Mesendoderm (in vitro differentiated cells): Measurements from ENCODE around the gene GSTM2.

Experiments
- DNase-seq: peaks from one replicate; pipeline ENCODE4 v3.0.0; 2013
- H2AK5ac ChIP-seq: 2 replicates; pipeline ENCODE4 v1.6.1; 2013; ENCODE audit warnings: low read length, inconsistent platforms
- H2BK120ac ChIP-seq: 2 replicates; pipeline ENCODE4 v1.6.1; 2013; ENCODE audit warnings: low read depth, mild to moderate bottlenecking, low read length, moderate library complexity, mixed read lengths
- H2BK15ac ChIP-seq: replicated peaks from 2 replicates; pipeline ENCODE4 v1.6.1; 2013; ENCODE audit warnings: low read depth, mild to moderate bottlenecking, moderate library complexity
- H2BK5ac ChIP-seq: 2 replicates; pipeline ENCODE4 v1.6.1; 2013; ENCODE audit warnings: low read length, inconsistent platforms
- H3K18ac ChIP-seq: 2 replicates; pipeline ENCODE4 v1.6.1; 2013; ENCODE audit warnings: mild to moderate bottlenecking, low read length, mixed read lengths
- H3K23ac ChIP-seq: one replicate; pipeline ENCODE4 v1.6.1; 2013; ENCODE audit warnings: low read length
- H3K27ac ChIP-seq: 2 replicates; pipeline ENCODE4 v1.5.1; 2013; ENCODE audit warnings: low read depth, mild to moderate bottlenecking, inconsistent platforms, low read length, moderate library complexity
- H3K27me3 ChIP-seq: 2 replicates; pipeline ENCODE4 v1.6.1; 2013; ENCODE audit warnings: low read length, control low read depth, mild to moderate bottlenecking, inconsistent platforms; ENCODE audit not compliant: insufficient read depth, poor library complexity
- H3K36me3 ChIP-seq: 2 replicates; pipeline ENCODE4 v1.6.1; 2013; ENCODE audit warnings: low read length, inconsistent platforms; ENCODE audit not compliant: control insufficient read depth, insufficient read depth
- H3K4ac ChIP-seq: one replicate; pipeline ENCODE4 v1.6.1; 2013; ENCODE audit warnings: low read depth, mild to moderate bottlenecking, low read length, moderate library complexity
- H3K4me1 ChIP-seq: 2 replicates; pipeline ENCODE4 v1.6.1; 2013; ENCODE audit warnings: low read depth, low read length, inconsistent platforms; ENCODE audit not compliant: control insufficient read depth
- H3K4me2 ChIP-seq: 2 replicates; pipeline ENCODE4 v1.6.1; 2013; ENCODE audit warnings: low read length
- H3K4me3 ChIP-seq: 2 replicates; pipeline ENCODE4 v1.5.1; 2013; ENCODE audit warnings: mild to moderate bottlenecking, low read length
- H3K56ac ChIP-seq: one replicate; pipeline ENCODE4 v1.6.1; 2013; ENCODE audit warnings: low read length
- H3K79me1 ChIP-seq: 2 replicates; pipeline ENCODE4 v1.6.1; 2013; ENCODE audit warnings: low read length, inconsistent platforms
- H3K79me2 ChIP-seq: 2 replicates; pipeline ENCODE4 v1.6.1; 2013; ENCODE audit warnings: mild to moderate bottlenecking, low read length; ENCODE audit not compliant: control insufficient read depth, insufficient read depth
- H3K9ac ChIP-seq: 2 replicates; pipeline ENCODE4 v1.6.1; 2013; ENCODE audit warnings: low read length, inconsistent platforms
- H4K5ac ChIP-seq: one replicate; pipeline ENCODE4 v1.6.1; 2013; ENCODE audit warnings: low read length
- H4K8ac ChIP-seq: one replicate; pipeline ENCODE4 v1.6.1; 2013; ENCODE audit warnings: low read depth, mild to moderate bottlenecking, control low read depth, low read length, moderate library complexity
- WGBS: extraction: QIAGEN DNeasy Blood & Tissue Kit; methylation state at CpG from one replicate; pipeline ENCODE4 v1.1.7; 2013; ENCODE audit warnings: low lambda C conversion rate, missing lambda C conversion rate; ENCODE audit not compliant: insufficient coverage; ENCODE audit errors: extremely low coverage; 5-methylcytosine and 5-hydroxymethylcytosine counted together

Gene GSTM2

DNA sequence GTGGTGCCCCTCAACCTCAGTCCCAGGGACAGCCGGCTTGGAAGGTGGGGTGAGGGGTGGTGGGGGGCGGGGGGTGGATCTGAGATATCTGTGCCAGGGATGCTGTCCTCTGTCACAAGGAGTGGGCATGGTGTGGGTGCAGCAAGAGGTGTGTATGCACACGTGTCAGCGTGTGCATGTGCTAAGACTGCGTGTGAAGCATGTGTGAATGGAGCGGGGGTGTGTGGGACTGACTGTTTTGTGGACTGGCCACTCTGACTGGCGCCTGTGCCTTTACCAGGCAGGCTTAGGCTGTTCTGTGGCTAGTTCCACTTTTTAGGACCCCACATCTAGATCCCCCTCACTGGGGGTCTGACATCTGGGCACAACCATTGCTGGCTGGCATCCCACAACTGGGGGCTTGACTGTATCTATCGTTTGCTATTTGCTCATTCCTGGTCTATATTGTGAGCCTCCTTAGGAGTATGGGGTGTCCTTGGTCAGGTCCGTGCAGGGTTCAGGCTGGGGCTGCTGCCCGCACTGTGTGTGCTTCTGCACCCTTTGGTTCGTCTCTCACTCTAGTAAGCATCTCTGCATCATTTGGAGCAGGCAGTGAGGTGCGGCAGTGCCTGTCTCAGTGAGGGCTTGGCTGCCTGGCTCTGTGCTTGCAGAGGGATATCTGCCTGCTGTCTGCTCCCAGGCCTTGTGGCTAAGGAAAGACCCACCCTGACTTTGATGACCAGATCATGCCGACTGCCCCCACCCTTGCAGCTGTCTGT, 46.3 kb upstream of the GSTM2 start:
- no peak overlapping the region for H2BK120ac ChIP-seq
- no peak overlapping the region for H3K27ac ChIP-seq
- H2BK15ac ChIP-seq: no peak overlapping the region
- no peak overlapping the region for H2BK5ac ChIP-seq
- no peak overlapping the region for H3K18ac ChIP-seq
- no peaks in the 10 kb centered on the region for H3K36me3 ChIP-seq
- no peaks in the 10 kb centered on the region for H3K27me3 ChIP-seq
- peak overlapping the region; percentile 85 for H3K4me2 ChIP-seq
- no peak overlapping the region for H3K23ac ChIP-seq
- H3K79me1 ChIP-seq: peaks cover 23% of the 10 kb centered on the region
- peak overlapping the region; percentile 76 for H3K9ac ChIP-seq
- H3K4me1 ChIP-seq: peaks cover 2% of the 10 kb centered on the region
- peaks cover 30% of the 10 kb centered on the region for H3K79me2 ChIP-seq
- no peak overlapping the region for H3K4ac ChIP-seq
- WGBS: no CpG with 5 or more reads among the region's 13 CpGs
- no peak overlapping the region for H4K8ac ChIP-seq
- peak overlapping the region; percentile 56 for H3K56ac ChIP-seq
- no peak overlapping the region for H2AK5ac ChIP-seq
- H3K4me3 ChIP-seq: no peak overlapping the region
- no peak for DNase-seq
- no peak overlapping the region for H4K5ac ChIP-seq

DNA sequence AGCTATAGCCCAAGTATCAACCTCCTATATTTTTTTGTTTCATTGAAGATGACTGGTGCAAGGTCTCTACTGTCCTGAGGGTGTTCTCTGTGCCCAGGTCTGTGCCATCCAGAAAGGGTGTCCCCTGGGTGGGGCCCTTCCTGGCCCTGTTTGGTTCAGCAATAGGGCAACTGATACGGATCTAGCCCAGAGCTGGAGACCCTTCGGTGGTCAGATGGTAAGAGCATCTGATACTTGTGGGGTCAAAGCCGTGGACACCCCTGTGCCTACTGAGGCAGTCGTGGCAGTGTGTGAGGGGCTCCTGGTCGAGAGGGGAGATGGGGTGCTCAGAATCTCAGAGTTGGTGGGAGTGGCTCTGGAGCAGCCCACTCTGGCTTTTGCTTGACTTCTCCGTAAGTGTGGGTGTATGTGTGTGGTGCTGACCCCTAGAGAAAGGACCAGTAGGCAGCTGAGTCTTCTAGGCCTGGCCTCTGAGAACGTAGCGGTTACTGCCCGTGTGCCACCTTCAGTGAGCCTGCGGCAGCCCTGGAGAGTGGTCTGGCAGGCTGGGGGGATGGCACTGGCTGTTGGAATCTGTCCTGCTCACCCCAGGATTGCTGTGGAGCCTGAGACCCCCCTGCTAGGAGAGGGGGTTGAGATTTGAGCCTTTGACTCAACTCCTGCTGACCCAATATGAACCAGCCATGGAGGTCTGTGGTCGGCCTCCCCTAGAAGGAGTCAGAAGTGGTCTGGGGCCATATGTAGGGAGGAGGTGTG, 45.5 kb upstream of the GSTM2 start:
- H3K79me1 ChIP-seq: peaks cover 23% of the 10 kb centered on the region
- H2BK15ac ChIP-seq: no peak overlapping the region
- no peak overlapping the region for H4K8ac ChIP-seq
- peaks cover 30% of the 10 kb centered on the region for H3K79me2 ChIP-seq
- H4K5ac ChIP-seq: no peak overlapping the region
- no peak overlapping the region for H3K23ac ChIP-seq
- no peaks in the 10 kb centered on the region for H3K27me3 ChIP-seq
- no peak for DNase-seq
- no peak overlapping the region for H3K9ac ChIP-seq
- H3K4ac ChIP-seq: no peak overlapping the region
- H3K4me2 ChIP-seq: no peak overlapping the region
- WGBS: no CpG with 5 or more reads among the region's 11 CpGs
- H3K36me3 ChIP-seq: no peaks in the 10 kb centered on the region
- no peak overlapping the region for H2AK5ac ChIP-seq
- H3K56ac ChIP-seq: no peak overlapping the region
- peaks cover 2% of the 10 kb centered on the region for H3K4me1 ChIP-seq
- H3K27ac ChIP-seq: no peak overlapping the region
- H3K4me3 ChIP-seq: no peak overlapping the region
- no peak overlapping the region for H3K18ac ChIP-seq
- H2BK120ac ChIP-seq: no peak overlapping the region
- no peak overlapping the region for H2BK5ac ChIP-seq

DNA sequence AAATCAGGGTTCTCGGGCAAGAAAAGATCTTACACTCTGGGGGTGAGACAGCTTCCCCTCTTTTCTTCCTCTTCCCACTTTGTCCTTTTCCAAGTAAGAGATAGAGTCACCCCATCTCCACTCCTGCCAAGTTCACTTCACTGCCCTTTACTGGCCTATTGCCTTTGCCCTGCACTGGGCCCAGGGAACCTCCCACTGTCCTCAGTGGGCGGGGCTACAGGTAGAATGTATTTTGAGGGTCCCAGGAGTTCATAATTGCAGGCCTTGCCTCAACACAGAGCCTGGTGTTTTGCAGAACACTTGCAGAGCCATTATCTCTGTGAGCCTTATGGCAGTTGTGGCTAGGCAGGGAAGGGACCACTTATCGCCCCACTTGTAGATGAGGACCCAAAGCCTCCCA, 45.0 kb upstream of the GSTM2 start:
- no peaks in the 10 kb centered on the region for H3K4me1 ChIP-seq
- no peak overlapping the region for H3K4me2 ChIP-seq
- H3K79me1 ChIP-seq: peaks cover 23% of the 10 kb centered on the region
- no peak overlapping the region for H2BK5ac ChIP-seq
- H3K23ac ChIP-seq: no peak overlapping the region
- H3K56ac ChIP-seq: no peak overlapping the region
- no peak overlapping the region for H2BK120ac ChIP-seq
- no peak overlapping the region for H4K5ac ChIP-seq
- no peak overlapping the region for H3K9ac ChIP-seq
- H4K8ac ChIP-seq: no peak overlapping the region
- no peak overlapping the region for H3K4ac ChIP-seq
- no peak overlapping the region for H2BK15ac ChIP-seq
- WGBS: no CpG with 5 or more reads among the region's 3 CpGs
- H3K4me3 ChIP-seq: no peak overlapping the region
- H3K18ac ChIP-seq: no peak overlapping the region
- no peaks in the 10 kb centered on the region for H3K27me3 ChIP-seq
- H2AK5ac ChIP-seq: no peak overlapping the region
- H3K27ac ChIP-seq: no peak overlapping the region
- DNase-seq: no peak
- H3K36me3 ChIP-seq: no peaks in the 10 kb centered on the region
- peaks cover 30% of the 10 kb centered on the region for H3K79me2 ChIP-seq

DNA sequence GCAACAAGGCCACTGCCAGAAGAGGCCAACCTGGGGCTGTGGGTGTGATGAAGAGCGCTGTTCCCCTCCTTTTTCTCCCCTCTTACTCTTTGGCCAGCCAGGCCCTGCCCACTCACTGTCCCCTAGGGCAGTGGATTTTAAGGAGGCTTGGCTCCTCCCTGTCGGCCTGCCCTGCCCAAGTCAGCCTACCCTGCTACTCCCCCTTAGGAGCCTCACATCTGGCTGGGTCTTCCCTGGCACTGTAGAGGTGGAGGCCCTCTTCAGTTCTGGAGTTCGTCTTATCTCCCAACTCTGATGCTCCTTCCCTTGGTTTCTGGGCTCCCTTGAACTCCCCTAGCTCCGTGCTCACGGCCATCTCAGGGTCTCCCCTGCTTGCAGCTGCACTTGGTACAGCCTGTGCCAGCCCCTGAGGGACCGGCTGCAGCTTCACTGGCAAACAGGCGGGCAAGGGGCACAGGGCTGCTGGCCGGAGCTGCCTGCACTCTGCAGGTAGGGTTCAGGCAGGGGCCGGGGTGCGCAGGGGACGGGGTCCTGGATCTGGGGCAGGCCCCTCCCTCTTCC, 44.2 kb upstream of the GSTM2 start:
- H4K5ac ChIP-seq: no peak overlapping the region
- H2BK15ac ChIP-seq: no peak overlapping the region
- peaks cover 4% of the 10 kb centered on the region for H3K36me3 ChIP-seq
- H3K9ac ChIP-seq: no peak overlapping the region
- no peak overlapping the region for H4K8ac ChIP-seq
- H3K79me2 ChIP-seq: peaks cover 30% of the 10 kb centered on the region
- no peak overlapping the region for H3K23ac ChIP-seq
- H3K79me1 ChIP-seq: peaks cover 23% of the 10 kb centered on the region
- H3K18ac ChIP-seq: no peak overlapping the region
- H2BK120ac ChIP-seq: no peak overlapping the region
- H2AK5ac ChIP-seq: no peak overlapping the region
- H3K4ac ChIP-seq: no peak overlapping the region
- no peak overlapping the region for H2BK5ac ChIP-seq
- no peak overlapping the region for H3K56ac ChIP-seq
- no peak overlapping the region for H3K27ac ChIP-seq
- H3K4me2 ChIP-seq: no peak overlapping the region
- no CpG with 5 or more reads among the region's 11 CpGs for WGBS
- no peaks in the 10 kb centered on the region for H3K4me1 ChIP-seq
- no peak for DNase-seq
- H3K27me3 ChIP-seq: no peaks in the 10 kb centered on the region
- H3K4me3 ChIP-seq: no peak overlapping the region

DNA sequence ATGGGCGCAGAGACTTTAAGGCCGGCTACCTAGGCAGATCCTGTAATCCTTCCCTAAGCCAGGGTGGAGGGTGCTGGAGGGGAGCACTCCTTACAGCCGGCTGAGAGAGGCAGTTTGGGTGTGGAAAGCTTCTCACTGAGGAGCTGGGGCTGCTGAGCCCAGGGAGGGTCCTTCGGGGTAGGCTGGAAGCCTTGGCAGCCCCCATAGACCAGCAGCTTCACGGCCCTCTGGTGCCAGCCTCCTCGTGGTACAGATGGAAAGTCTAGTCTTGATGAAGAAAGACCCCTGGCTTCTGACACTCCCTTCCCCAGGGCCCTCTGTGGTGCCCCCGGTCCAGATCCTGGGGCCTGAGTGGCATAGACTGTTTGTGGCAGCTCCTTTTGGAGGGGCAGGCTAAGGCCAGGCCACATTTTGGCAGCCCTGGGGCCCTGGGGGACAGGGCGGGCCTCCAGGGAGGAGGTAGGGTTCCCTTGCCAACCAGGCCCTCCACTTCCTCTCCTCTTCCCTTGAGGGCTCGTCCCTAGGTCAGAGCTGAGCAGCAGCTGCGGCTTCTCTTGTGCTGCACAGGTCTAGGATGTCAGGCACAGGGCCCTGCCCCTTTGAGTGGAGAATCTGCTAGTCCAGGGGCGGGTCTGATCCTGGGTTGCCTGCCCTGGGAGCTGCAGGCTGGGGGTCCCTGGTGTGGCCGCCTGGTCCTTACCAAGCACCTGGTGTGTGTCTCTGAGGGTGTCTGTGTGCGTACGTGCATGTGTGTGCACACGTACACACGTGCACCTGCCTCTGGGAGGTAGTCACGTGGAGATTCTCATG, 43.5 kb upstream of the GSTM2 start:
- Histone ChIP-seq H3K27ac (no peak overlapping the region), H3K4me3 (no peak overlapping the region)

More for the DNA sequence above, 43.5 kb upstream of the GSTM2 start:
- no peak overlapping the region for H3K4ac ChIP-seq
- no peaks in the 10 kb centered on the region for H3K4me1 ChIP-seq
- H3K23ac ChIP-seq: no peak overlapping the region
- no peak overlapping the region for H2BK120ac ChIP-seq
- no peak overlapping the region for H4K8ac ChIP-seq
- H3K18ac ChIP-seq: no peak overlapping the region
- peaks cover 4% of the 10 kb centered on the region for H3K36me3 ChIP-seq
- WGBS: no CpG with 5 or more reads among the region's 17 CpGs
- no peak overlapping the region for H2BK5ac ChIP-seq
- H2BK15ac ChIP-seq: no peak overlapping the region
- no peak overlapping the region for H4K5ac ChIP-seq
- H3K27me3 ChIP-seq: no peaks in the 10 kb centered on the region
- H3K79me2 ChIP-seq: peaks cover 30% of the 10 kb centered on the region
- no peak overlapping the region for H2AK5ac ChIP-seq
- H3K79me1 ChIP-seq: peaks cover 23% of the 10 kb centered on the region
- no peak overlapping the region for H3K9ac ChIP-seq
- DNase-seq: no peak
- H3K4me2 ChIP-seq: no peak overlapping the region
- H3K56ac ChIP-seq: no peak overlapping the region
